Measurements from ENCODE around the gene PTPRT. TPM values are rescaled to one million over a fixed set of nuclear protein-coding genes. Genes with fewer than 3 reads are reported as not detected.

The PTPRT gene
- total RNA-seq, 4 donors from 2014 or later: 0.72 to 2.5 (median 1.4) TPM

DNA sequence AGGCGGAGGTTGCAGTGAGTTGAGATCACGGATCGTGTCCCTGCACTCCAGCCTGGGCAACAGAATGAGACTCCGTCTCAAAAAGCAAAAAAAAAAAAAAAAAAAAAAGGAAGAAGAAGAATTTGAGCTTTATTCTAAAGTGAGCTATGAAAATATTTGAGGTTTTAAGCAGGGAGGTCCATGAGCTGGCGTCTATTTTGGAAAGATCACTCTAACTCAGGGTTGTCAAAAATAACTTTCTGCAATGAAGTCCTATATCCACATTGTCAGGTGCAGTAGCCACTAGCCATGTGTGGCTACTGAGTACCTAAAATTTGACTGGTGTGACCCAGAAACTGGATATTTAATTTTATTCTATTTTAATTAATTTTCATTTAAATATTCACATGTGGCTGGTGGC, 217.1 kb downstream of the PTPRT start:
- no peaks in the 10 kb centered on the region for H3K9me3 ChIP-seq
- H3K27ac ChIP-seq: no peak overlapping the region
- H3K4me3 ChIP-seq: no peak overlapping the region
- DNase-seq (ENCODE audit: low spot score in 2 of 2): no peak
- no peaks in the 10 kb centered on the region for H3K36me3 ChIP-seq
- 88% methylated on average over 5 of the region's 5 CpGs for WGBS
- H3K27me3 ChIP-seq: no peaks in the 10 kb centered on the region
- TF ChIP-seq POLR2A (IDR thresholded peaks at IDR 0.05) (no peak), EP300 (IDR thresholded peaks at IDR 0.05) (no peak), POLR2AphosphoS5 (IDR thresholded peaks at IDR 0.05) (no peak)
- TF ChIP-seq, protein P1, sequence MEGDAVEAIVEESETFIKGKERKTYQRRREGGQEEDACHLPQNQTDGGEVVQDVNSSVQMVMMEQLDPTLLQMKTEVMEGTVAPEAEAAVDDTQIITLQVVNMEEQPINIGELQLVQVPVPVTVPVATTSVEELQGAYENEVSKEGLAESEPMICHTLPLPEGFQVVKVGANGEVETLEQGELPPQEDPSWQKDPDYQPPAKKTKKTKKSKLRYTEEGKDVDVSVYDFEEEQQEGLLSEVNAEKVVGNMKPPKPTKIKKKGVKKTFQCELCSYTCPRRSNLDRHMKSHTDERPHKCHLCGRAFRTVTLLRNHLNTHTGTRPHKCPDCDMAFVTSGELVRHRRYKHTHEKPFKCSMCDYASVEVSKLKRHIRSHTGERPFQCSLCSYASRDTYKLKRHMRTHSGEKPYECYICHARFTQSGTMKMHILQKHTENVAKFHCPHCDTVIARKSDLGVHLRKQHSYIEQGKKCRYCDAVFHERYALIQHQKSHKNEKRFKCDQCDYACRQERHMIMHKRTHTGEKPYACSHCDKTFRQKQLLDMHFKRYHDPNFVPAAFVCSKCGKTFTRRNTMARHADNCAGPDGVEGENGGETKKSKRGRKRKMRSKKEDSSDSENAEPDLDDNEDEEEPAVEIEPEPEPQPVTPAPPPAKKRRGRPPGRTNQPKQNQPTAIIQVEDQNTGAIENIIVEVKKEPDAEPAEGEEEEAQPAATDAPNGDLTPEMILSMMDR (IDR thresholded peaks at IDR 0.05): no peak
- no peaks in the 10 kb centered on the region for H3K4me1 ChIP-seq

DNA sequence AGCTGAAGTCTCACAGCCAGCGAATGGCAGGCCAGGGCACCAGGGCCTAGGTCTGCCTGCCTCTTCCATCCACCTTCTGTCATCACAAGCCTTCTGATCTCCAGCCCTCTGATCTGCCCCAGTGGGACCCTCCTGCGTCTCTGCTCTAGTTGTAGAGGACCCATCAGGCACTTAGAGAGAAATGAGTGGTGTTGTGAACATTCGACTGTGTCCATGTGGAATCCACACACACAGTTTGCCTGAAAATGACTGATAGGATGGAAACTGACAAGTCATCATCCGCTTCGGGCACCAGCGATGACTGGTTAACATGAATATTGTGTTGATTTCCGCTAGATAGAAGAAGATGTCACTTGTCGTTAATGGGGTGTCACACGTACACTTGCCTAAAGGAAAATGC, 221.0 kb downstream of the PTPRT start:
- DNase-seq (ENCODE audit: low spot score in 2 of 2): no peak
- Histone ChIP-seq H3K9me3 (no peaks in the 10 kb centered on the region), H3K36me3 (no peaks in the 10 kb centered on the region), H3K27ac (no peak overlapping the region), H3K4me1 (no peaks in the 10 kb centered on the region), H3K4me3 (no peak overlapping the region), H3K27me3 (no peaks in the 10 kb centered on the region)
- 90% methylated on average over 9 of the region's 9 CpGs for WGBS
- TF ChIP-seq EP300 (IDR thresholded peaks at IDR 0.05) (no peak), POLR2A (IDR thresholded peaks at IDR 0.05) (no peak)
- TF ChIP-seq, protein P1 (IDR thresholded peaks at IDR 0.05): no peak

DNA sequence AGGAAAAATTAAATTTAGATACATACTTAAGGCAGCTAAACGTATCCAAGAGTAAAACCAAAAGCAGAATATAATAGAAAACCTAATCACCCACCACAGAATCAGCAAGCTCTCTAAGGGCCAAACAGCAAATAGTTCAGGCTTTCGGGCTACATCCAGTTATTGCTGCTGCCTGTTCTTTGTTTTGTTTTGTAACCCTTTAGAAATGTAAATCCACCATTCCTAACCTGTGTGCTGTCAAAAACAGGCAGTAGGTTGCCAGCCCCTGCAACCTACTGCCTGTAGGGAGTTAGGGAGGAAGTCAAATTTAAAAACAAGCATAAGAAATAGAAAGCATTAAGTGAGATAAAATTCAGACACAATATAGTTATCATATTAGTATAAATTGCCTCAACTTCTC, 225.9 kb downstream of the PTPRT start:
- Histone ChIP-seq H3K36me3 (no peaks in the 10 kb centered on the region), H3K27ac (no peak overlapping the region), H3K4me1 (no peaks in the 10 kb centered on the region), H3K9me3 (no peaks in the 10 kb centered on the region), H3K27me3 (no peaks in the 10 kb centered on the region), H3K4me3 (no peak overlapping the region)
- TF ChIP-seq EP300 (IDR thresholded peaks at IDR 0.05) (no peak), POLR2AphosphoS5 (IDR thresholded peaks at IDR 0.05) (no peak), POLR2A (IDR thresholded peaks at IDR 0.05) (no peak)
- TF ChIP-seq, protein P1 (IDR thresholded peaks at IDR 0.05): no peak
- 44% methylated on average over 2 of the region's 2 CpGs for WGBS
- DNase-seq (ENCODE audit: low spot score in 2 of 2): no peak

DNA sequence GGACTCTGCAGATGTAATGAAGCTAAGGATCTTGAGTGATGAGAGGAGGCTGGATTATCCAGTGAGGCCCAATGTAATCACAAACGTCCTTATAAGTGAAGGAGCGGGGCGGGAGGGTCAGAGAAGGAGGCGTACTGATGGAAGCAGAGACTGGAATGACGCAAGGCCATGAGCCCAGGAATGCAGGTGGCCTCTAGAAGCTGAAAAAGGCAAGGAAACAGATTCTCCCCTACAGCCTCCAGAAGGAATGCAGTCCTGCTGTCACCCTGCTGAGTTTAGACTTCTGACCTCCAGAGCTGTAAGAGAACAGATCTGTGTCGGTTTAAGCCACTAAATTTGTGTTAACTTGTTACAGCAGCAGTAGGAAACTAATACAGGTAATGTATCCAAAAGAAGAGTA, 227.9 kb downstream of the PTPRT start:
- Histone ChIP-seq H3K4me3 (no peak overlapping the region), H3K27ac (no peak overlapping the region), H3K27me3 (no peaks in the 10 kb centered on the region), H3K9me3 (no peaks in the 10 kb centered on the region), H3K36me3 (no peaks in the 10 kb centered on the region), H3K4me1 (no peaks in the 10 kb centered on the region)
- TF ChIP-seq, protein P1 (IDR thresholded peaks at IDR 0.05): no peak
- no peak for TF ChIP-seq POLR2A (IDR thresholded peaks at IDR 0.05)
- no peak for TF ChIP-seq POLR2AphosphoS5 (IDR thresholded peaks at IDR 0.05)
- no peak for TF ChIP-seq EP300 (IDR thresholded peaks at IDR 0.05)
- 81% methylated on average over 6 of the region's 6 CpGs for WGBS
- no peak for DNase-seq (ENCODE audit: low spot score in 2 of 2)

DNA sequence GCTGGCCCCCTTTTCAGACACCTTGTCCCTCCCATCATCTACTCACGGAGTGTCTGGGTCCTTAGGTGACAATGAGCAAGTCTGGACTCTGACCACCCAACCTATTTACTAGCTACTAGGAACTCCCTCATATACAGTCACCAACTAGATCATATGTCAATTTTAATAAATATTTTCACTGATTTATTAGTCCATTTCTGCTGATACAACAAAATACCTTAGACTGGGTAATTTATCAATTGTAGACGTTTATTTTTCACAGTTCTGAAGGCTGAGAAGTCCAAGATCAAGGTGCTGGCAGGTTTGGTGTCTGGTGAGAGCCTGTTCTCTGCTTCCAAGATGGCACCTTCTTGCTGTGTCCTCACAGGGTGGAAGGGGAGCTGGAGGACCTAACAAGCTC, 229.7 kb downstream of the PTPRT start:
- WGBS: 74% methylated on average over 2 of the region's 2 CpGs
- no peak overlapping the region for H3K27ac ChIP-seq
- H3K4me1 ChIP-seq: no peaks in the 10 kb centered on the region
- H3K4me3 ChIP-seq: no peak overlapping the region
- no peak for DNase-seq (ENCODE audit: low spot score in 2 of 2)
- H3K27me3 ChIP-seq: peaks cover 3% of the 10 kb centered on the region
- TF ChIP-seq, protein P1 (IDR thresholded peaks at IDR 0.05): no peak
- TF ChIP-seq EP300 (IDR thresholded peaks at IDR 0.05): no peak
- no peak for TF ChIP-seq POLR2AphosphoS5 (IDR thresholded peaks at IDR 0.05)
- TF ChIP-seq POLR2A (IDR thresholded peaks at IDR 0.05): no peak
- H3K36me3 ChIP-seq: no peaks in the 10 kb centered on the region
- no peaks in the 10 kb centered on the region for H3K9me3 ChIP-seq

Measured in suprapubic skin (tissue), 4 donors.